Activated CD4-positive, CD25-positive, alpha-beta regulatory T cell (primary cell): ENCODE data around the gene POFUT2.
"Not testable (repeated sequence)": the region's sequence is repeated elsewhere in the genome, so short reads cannot be mapped to it uniquely, and the experiment has no call there.

ENCODE experiments used
- DNase-seq, 4 experiments: peaks; one replicate each; lab custom pipeline; 2025; lab: John Stamatoyannopoulos, UW

Gene POFUT2

GRCh38 chr21:45309987-45310381, 22.3 kb upstream of the POFUT2 start:
- no peak for DNase-seq

GRCh38 chr21:45309069-45309986, 21.6 kb upstream of the POFUT2 start:
- DNase-seq: no peak

DNA sequence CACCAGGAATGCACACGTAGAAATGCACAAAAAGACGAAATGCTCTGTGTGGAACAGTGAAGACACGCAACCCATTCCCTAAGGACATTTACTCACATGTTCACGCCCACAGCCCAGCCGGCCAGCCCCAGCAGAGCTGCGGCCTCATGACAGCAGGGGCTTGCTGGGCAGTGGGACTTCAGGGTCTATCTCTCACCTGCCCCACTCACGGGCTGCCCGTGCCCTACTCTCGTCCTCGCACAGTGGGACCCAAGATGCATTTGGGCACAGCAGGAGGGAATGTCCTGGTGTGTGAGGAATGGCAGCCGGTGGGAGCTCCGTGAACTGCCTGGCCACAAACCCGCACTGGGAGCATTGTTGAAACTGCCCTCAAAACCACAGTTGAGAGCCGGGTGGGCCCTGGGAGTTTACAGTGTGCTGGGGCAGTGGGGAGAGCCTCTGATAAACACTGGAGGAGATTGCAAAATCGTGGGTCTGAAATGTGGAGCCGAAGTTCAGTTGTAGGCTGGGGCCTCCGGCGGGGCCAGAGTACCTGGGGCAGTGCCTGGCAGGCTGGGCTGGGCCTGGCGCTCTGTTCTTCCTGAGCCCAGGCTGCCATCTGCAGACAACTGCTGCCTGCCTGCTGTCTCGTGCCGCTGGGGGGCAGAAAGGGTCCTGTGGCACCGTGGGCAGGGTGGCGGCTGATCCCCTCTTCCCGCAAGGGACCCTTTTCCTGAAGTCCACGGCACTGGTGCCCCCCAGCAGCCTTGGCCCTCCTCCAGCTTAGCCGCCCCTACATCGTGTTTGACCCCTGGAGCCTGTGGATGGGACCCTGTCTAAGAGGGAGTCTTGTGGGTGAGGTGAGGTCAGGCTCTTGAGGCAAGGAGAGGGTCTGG, 20.7 kb upstream of the POFUT2 start:
- DNase-seq: no peak

DNA sequence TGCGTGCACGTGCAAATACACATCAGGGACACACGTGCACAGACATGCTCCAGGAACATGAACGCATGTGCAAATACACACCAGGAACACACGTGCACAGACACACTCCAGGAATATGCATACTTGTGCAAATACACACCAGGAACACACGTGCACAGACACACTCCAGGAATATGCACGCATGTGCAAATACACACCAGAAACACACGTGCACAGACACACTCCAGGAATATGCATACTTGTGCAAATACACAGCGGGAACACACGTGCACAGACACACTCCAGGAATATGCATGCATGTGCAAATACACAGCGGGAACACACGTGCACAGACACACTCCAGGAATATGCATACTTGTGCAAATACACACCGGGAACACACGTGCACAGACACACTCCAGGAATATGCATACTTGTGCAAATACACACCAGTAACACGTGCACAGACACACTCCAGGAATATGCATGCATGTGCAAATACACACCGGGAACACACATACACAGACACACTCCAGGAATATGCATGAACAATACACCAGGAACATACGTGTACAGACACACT, 20.0 kb upstream of the POFUT2 start:
- not testable (repeated sequence) for DNase-seq

DNA sequence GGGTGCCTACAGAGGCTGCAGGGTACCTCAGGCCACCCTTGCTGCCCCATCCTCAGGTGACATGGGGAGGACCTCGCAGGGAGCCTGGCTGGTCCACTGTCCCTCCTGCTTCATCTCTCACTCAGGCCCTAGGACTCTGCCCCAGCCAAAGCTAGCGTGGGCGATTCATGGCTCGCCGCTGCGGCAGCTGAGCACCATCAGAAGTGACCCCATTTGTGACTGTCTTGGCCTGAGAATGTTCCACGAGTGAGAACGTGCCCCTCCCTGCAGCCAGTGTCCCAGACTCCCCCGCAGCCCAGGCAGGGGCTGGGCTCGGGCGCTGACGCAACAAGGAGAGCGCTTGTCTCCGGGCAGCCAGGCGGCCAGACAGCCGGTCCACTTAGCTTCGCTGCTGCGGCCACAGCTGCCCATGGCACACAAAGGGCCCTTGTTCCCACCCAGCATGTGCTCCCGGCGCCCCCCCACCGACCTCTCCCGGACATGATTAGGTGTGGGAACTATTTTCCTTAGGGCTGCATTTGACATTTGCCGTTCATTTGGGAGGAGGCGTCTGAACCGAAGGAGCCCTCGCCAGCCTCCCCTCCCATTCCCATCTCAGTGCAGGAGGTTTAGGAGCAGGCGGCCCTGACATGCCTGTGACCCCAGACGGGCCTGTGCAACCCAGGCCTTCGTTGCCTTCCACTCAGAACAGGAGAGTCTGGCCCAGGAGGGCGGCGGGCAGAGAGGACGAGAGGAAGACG, 19.3 kb upstream of the POFUT2 start:
- no peak for DNase-seq

DNA sequence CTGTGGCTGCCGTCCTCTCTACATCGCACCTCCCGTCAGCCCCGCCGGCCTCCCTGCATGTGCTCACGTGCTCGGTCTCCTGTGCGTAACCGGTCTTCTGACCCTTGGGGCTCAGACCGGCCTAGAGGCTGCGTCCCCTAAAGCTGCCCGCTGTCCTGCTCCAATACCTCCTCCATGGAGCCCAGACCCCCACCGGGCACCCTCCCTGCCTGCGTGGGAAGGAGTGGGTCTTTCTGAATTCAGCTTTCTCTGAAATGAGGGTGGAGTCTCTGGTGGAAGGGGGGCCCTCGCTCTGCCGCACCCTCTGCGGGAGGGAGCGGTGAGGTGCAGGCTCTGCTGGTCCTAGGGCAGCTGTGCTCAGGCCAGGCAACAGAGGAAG, 18.7 kb upstream of the POFUT2 start:
- no peak for DNase-seq

- no peak for DNase-seq
Observed at GRCh38 chr21:45305836-45306235, 18.1 kb upstream of the POFUT2 start.

DNA sequence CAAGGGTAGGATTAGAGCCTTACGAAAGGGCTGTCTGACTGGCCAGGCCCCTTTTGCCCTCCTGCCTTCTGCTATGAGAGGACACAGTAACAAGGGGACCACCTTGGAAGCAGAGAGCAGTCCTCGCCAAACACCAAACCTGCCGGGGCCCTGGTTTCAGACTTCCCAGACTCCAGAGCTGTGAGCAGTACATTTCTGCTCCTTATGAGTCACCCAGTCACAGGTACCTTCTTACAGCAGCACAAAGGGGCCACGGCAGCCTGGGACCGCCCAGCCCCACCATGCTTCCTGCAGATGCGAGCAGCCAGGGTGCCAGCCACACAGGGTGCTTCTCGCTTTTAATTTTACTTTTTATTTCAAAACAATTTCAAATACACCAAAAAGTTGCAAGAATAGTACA, 17.2 kb upstream of the POFUT2 start:
- DNase-seq: no peak

- DNase-seq: no peak
Observed at GRCh38 chr21:45304476-45304830, 16.8 kb upstream of the POFUT2 start.

- no peak for DNase-seq
Observed at GRCh38 chr21:45303751-45304475, 16.2 kb upstream of the POFUT2 start.

DNA sequence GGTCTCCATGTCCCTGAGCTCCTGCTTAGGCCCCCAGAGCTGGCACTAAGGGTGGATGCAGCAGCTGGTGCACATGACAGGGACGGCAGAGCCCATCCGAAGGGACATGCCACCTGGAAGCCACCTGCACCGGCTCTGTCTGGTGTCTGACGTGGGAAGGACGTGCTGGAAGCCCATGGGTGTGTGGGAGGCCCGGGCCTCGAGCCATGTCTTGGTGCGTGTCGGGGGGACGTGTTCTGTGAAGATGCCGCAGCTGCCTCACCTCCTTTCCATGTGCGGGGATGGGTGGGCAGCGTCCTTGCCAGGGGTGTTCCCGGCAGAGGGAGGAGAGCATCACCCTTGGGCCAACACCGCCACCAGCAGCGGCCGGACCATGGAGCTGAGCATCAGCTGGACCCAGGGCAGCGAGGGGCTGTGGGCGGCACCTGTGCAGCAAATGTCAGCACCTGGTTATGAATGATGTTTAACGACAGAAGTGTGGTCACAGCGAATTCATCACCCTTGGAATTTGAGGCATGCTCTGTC, 15.5 kb upstream of the POFUT2 start:
- no peak for DNase-seq

DNA sequence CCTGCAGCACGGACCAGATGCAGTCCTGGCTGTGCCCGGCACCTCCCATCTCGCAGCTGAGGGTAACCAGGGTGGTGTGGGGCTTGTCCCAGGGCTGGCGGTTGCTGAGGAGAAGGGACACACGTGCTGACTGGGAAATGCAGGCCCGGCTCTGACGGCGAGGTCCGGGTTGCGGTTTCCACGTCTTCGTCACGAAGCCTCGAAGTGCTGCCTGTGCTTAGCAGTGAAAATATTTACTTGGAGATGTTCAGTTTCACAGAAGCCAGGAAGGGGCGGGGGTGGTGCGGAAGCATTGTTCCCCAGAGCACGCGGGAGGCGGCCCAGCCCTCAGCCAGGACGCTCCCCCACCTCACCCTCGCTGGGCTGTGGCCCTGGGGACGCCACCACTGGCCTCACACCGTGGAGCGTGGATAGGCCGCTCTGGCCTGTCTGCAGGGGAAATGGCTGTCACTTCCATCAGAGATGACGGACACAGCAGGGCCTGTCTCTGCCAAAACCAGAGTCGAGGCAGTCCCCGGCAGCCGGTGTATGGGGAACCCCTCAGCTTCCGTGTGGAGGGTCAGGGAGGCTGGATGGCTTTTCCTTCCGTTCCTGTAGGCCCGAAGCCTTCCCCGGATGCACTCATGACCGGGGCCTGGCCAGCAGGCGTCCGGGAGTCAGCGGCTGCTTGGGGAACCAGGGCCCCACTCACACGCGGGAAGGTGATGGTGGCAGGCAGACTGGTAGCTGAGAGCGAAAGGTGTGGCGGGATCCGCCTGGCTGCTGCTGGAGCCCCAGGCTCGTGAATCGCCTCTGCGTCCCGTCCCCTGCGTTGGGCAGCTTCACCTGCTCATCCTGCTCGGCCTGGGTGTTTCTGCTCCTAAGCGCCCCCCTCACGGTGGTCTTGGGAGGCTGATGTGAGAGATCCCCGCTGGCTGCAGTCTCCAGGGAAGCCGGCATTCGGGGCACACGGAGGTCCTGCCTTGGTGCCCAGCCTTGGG, 14.7 kb upstream of the POFUT2 start:
- DNase-seq: peak in 3 of 4 experiments; percentile 19 to 63 (median 53)

DNA sequence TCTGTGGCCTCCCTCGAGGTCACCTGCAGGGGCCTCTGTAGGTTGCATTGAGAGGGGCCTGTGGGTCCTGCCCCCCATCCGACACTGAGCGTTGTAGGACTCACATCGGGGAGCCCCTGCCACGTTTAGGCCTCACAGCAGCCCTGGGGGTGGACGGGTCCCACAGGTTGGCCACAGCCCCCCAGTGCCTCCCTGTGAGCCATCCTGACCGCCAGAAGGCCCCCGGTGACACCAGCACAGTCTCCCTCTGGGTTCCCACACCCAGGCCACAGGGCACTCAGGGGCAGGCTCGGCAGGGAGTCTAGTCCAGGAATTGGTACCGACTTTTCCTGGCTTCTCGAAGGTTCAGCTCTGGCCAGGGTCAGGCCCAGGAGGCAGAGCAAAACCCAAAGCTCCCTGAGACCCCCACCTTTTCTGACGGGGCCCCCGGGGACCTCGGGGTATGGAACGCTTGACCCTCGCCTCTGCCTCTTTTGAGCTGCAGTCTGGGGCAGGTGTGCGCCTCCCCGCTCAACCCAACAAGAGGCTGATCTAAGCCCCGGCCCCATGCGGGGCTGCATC, 13.9 kb upstream of the POFUT2 start:
- DNase-seq: no peak

DNA sequence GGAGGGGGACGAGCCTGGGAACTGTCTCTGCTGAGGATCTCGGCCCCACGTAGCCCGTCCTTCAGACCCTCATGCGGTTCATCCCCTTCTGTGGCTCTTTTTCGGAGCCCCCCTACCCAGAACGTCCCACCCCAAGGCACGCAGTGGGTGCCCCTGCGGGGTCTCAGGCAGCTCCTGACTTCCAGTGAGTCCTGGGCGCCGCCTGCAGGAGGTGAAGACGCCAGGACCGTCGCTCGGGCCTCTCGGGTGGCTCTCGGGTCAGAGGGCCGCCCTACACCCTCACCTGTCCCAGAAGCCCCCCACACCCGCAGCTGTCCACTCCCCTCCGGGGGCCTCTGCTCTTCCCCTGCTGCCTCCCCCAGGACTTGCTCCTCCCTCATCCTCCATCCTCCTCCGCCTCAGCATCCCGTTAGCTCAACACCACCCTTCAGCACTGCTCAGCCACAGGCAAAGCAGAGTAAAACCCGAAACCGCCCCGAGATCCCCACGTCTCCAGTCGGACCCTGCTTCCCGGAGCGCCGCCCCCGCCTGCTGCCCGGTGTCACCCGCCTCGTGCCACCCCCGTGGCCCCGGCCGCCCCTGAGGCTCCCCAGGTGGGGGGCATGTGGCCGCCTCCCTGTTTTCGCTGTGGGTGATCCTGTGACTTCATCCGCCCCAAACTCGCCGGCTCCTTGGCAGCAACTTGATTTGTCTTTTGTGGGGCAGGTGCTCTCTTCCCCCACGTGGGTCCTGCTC, 13.3 kb upstream of the POFUT2 start:
- no peak for DNase-seq

- DNase-seq: no peak
Observed at GRCh38 chr21:45299864-45300785, 12.4 kb upstream of the POFUT2 start.

DNA sequence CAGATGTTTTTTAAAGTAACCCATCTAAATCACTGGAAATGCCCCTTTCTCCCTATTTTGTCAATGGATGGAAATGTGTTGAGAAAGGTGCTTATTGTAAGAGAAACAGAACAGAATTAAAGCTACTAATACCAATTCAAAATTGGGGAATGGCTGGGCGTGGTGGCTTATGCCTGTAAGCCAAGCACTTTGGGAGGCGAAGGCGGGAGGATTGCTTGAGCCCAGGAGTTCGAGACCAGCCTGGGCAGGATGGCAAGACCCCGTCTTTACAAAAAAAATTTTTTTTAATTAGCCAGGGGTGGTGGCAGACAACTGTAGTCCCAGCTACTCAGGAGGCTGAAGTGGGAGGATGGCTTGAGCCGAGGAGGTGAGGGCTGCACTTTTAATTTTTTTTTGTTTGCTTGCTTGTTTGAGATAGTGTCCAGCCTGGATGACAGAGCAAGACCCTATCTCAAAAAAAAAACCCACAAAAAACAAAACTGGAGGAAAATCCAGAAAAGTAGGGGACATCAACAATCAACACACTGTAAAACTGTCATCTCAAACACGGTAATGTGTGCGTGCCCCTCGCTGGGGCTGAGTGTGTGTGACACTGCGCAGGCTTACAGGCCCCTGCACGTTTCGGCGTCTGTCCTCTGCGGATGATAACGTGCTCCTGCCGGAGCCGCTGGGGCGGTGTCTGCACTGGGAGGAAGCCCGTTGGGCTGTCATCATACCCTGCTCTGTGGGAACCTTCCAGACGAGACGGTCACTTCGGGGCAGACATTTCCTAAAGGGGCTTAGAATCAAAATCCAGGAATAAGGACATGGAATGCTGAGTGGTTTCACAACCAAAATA, 11.6 kb upstream of the POFUT2 start:
- DNase-seq: no peak

- no peak for DNase-seq
Observed at GRCh38 chr21:45297869-45298268, 10.2 kb upstream of the POFUT2 start.
